ENCODE data around the gene NTN1.
A peak's percentile ranks its signal among the peaks of the same experiment; 100 is the strongest.
"Not testable (repeated sequence)": the region's sequence is repeated elsewhere in the genome, so short reads cannot be mapped to it uniquely, and the experiment has no call there.

The NTN1 gene

DNA sequence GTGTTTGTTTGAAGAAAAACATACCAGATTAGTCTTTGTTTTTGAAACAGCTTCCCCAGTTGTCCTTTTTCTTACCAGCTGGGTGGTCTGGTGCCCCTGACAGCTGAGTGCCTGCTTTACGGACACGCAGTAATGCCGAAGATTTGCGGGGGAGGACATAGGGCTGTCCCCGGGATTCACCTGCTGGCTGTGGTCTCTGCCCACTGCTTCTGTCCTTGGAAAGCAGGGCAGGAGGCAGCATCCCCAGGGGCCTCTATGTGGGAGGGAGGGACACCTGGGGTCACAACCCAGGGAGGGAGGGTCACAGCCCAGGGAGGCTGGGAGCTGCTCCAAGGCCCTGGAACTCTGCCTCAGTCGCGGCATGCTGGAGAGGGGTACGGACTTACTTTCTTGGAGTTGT is 221.7 kb downstream of the NTN1 start:
- ATAC-seq: no peak
- no peak for DNase-seq
- H3K27me3 Mint-ChIP-seq: peaks cover 2% of the 10 kb centered on the region
- no peak overlapping the region for H3K27ac Mint-ChIP-seq
- H3K4me1 Mint-ChIP-seq: peaks cover 29% of the 10 kb centered on the region
- H3K4me3 Mint-ChIP-seq: no peak overlapping the region
- H3K9me3 Mint-ChIP-seq: no peaks in the 10 kb centered on the region

DNA sequence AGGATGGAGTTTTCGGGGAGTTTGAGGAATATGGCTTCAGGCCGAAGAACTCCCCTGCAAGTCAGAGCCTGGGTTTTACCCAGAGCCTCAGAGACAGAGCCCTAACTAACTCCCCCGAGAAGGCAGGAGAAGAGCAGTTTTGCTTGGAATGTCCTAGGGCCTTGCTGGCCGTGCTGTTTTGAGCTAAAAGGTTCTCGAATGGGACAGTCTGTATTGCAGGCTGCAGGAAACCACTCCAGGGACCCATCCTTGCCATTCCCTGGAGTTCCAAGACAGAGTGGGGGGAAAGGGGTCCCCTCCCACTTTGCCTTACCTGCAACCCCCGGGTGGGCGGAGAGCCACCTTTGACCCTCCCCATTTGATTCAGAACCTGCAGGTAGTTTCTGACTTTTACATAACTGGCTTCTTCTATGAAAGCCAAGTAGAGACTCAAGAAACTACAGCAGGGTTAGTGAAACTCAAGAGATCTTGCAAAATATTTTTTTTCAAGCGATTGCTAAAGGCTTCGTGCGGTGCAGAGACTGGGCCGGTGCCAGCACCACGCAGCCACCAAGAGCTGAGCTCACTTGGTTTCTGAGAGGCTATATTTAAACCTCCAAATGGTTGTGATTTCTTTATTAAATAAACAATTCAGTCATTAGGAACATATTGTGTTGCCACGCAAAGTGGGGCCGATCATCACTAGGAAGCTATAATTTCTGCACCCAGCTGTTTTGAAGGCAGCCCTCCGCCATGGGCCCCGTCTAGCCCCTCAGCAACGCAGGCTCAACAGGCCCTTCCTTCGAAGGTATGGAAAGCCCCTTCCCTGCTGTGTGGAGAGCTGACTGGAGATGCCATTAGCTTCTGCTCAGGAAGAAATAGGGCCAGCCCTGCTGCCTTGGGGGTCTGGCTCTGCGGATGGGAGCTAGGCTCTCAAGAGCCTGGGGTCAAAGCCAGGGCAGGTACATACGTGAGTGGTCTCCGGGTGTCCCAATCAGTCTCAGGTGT is 223.0 kb downstream of the NTN1 start:
- DNase-seq (no peak), ATAC-seq (no peak)
- Mint-ChIP-seq H3K4me3 (no peak overlapping the region), H3K27me3 (no peaks in the 10 kb centered on the region), H3K27ac (no peak overlapping the region), H3K9me3 (no peaks in the 10 kb centered on the region), H3K4me1 (peaks cover 20% of the 10 kb centered on the region)

DNA sequence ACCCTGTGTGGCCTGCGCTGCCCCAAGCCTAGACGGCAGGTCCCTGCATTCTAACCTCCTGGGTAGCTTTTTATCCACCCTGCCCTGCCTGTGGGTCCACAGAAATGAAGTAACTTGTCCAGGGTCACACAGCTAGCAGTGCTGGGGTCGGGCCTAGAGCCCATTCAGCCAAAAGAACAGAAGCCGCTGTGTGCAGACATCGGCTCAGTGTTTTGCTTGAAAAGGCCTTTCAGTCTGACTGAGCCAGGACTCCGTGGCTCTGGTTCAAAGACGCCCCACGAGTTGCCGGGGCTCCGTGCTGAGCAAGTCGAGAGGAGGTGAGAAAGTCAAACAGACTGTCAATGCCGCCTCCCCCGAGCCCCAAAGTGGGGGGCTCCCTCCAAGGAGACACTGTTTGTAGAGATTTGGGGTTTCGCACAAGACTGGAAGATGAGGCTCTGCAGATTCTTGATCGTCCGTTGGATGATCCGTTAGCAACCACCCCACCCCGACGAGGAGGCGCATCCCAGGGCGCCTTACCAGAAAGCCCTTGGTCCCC is 226.2 kb downstream of the NTN1 start:
- DNase-seq (no peak), ATAC-seq (no peak)
- no peak overlapping the region for H3K4me3 Mint-ChIP-seq
- H3K9me3 Mint-ChIP-seq: no peaks in the 10 kb centered on the region
- no peaks in the 10 kb centered on the region for H3K27me3 Mint-ChIP-seq
- H3K27ac Mint-ChIP-seq: no peak overlapping the region
- H3K4me1 Mint-ChIP-seq: peaks cover 3% of the 10 kb centered on the region

DNA sequence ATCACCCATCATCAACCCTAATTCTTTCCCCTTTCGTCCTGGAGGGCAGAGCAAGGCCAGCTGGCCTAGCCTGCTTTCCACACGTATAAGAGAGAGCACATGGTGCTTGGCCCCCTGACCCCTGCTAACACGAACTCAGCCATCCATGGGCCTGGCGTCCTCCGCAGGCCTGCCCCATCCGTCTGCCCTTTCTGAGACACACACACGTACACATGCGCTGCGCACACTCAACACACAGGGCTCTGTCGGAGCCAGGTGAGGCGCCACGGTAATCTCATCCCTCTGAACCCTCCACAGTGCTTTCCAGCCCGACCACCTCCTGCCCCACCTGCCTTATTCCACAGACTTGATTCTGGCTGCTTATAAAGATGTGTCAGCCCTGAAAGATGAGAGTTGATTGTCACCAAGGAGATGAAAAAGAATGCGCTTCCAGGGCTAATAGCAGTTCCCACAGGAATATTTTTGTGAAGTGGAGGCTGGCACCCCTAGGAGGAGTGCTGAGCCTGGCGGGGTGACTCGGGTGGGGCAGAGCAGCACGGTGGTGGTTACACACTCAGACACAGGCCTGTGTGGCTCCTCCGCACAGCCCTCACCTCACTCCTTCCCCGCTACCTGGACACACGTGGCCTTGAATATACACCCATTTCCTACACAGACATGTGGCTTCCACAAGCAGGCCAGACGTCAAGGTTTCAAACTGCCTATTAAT is 228.1 kb downstream of the NTN1 start:
- H3K4me3 Mint-ChIP-seq: no peak overlapping the region
- ATAC-seq: no peak
- H3K27ac Mint-ChIP-seq: peak overlapping the region in 1 of 2 donors; percentile 48
- H3K9me3 Mint-ChIP-seq: no peaks in the 10 kb centered on the region
- peaks cover 22% of the 10 kb centered on the region for H3K4me1 Mint-ChIP-seq
- DNase-seq: no peak
- H3K27me3 Mint-ChIP-seq: no peaks in the 10 kb centered on the region

DNA sequence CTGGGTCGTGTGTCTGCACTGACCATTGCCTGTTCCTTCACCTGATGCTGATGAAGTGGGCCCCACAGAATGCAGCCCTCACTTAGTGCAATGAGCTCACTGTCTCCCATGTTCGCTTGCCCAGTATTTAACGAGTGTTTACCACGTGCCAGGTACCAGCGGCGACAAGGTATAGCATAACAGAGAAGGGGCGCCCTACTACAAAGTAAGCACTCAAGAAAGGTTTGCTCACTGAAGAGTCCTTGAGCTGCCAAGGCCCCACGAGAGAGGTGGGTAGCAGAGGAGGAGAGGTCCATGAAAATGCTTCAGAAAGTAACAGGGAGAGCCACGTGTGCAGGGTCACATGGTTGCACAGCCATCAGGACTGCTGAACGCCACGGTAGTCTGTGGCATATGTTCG is 230.0 kb downstream of the NTN1 start:
- peaks cover 26% of the 10 kb centered on the region for H3K4me1 Mint-ChIP-seq
- H3K27me3 Mint-ChIP-seq: no peaks in the 10 kb centered on the region
- DNase-seq (no peak), ATAC-seq (no peak)
- H3K9me3 Mint-ChIP-seq: no peaks in the 10 kb centered on the region
- H3K27ac Mint-ChIP-seq: peak overlapping the region in 1 of 2 donors; percentile 84
- H3K4me3 Mint-ChIP-seq: no peak overlapping the region

DNA sequence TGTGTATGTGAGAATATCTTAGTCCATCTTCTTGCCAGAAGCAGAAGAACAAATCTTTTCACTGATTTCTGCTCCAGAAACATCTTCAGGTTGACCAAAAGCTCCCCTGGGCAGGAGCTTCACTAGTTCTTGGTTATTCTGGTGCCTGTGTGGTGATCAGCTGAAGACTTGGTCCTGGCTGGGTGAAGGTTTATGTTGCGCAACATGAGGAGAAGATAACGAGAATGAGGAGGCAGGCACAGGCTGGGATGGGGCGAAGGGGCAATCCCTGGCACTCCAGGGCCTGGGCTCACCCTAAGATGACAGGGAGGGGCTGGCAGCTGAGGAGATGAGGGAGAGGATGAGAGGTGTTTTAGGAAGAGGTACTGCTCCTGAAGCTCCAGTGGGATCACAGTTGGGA is 232.0 kb downstream of the NTN1 start:
- ATAC-seq (no peak), DNase-seq (no peak)
- no peak overlapping the region for H3K4me3 Mint-ChIP-seq
- no peaks in the 10 kb centered on the region for H3K9me3 Mint-ChIP-seq
- H3K4me1 Mint-ChIP-seq: peaks cover 44% of the 10 kb centered on the region
- H3K27me3 Mint-ChIP-seq: no peaks in the 10 kb centered on the region
- peak overlapping the region in 1 of 2 donors; percentile 44 for H3K27ac Mint-ChIP-seq

DNA sequence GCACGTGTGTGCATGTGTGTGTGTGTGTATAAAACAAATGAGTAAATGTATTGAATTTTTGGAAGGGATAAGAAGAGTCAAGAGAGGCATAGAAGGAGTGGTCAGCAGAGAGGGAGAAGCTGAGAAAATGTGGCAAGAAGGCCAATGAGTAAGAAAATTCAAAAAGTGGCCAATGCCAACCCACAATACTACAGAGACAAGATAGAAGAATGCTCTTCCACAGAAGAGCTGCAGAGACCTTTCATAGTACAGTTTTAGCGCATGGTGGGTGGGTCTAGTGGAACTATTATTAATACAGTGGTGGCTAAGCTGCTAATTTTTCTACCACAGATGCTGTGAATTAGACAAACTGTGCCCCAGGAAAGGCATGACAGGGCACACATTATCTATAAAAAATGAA is 233.5 kb downstream of the NTN1 start:
- Mint-ChIP-seq H3K27ac (no peak overlapping the region), H3K4me1 (peaks cover 52% of the 10 kb centered on the region), H3K27me3 (no peaks in the 10 kb centered on the region), H3K4me3 (no peak overlapping the region), H3K9me3 (no peaks in the 10 kb centered on the region)
- DNase-seq (no peak), ATAC-seq (no peak)

DNA sequence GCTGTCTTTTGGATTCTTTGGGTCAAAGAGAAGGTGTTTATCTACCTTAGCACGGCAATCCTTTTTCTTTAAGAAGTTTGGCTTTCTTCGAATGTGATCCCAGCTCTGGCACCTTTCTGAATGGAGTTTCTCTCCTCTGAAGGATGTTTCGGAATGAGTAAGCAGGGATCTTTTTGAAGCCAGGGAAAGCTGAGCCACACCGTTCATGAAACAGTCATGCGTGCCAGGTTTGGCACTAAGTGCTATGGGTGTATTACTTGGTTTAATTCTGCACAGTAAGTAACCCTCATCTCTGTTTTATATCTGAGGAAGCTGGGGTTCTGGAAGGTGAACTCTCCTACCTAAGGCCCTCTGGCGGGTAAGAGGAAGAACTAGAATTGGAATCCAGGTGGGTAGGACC is 234.5 kb downstream of the NTN1 start:
- Mint-ChIP-seq H3K9me3 (no peaks in the 10 kb centered on the region), H3K27ac (no peak overlapping the region), H3K4me1 (peaks cover 52% of the 10 kb centered on the region), H3K4me3 (no peak overlapping the region), H3K27me3 (no peaks in the 10 kb centered on the region)
- no peak for ATAC-seq
- DNase-seq: no peak

DNA sequence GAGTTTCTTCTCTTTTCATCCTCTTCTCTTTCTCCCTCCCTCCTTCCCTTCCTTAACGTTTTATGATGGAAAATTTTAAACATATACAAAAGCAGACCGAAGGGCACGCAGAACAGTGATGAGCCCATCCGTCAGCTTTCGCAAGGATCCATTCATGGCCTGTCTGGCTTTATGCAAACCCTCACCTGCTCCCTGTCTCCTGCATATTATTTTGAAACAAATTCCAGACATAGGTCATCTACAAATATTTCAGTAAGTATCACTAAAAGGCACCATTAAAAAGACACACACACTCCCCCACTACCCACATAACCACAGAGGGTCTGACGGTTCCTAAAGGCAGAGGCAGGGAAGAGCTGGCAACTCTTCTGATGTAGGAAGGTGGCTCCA is 235.0 kb downstream of the NTN1 start:
- H3K27ac Mint-ChIP-seq: peak overlapping the region in 1 of 2 donors; percentile 38
- DNase-seq: no peak
- peaks cover 52% of the 10 kb centered on the region for H3K4me1 Mint-ChIP-seq
- H3K9me3 Mint-ChIP-seq: no peaks in the 10 kb centered on the region
- H3K27me3 Mint-ChIP-seq: no peaks in the 10 kb centered on the region
- ATAC-seq: no peak
- no peak overlapping the region for H3K4me3 Mint-ChIP-seq

DNA sequence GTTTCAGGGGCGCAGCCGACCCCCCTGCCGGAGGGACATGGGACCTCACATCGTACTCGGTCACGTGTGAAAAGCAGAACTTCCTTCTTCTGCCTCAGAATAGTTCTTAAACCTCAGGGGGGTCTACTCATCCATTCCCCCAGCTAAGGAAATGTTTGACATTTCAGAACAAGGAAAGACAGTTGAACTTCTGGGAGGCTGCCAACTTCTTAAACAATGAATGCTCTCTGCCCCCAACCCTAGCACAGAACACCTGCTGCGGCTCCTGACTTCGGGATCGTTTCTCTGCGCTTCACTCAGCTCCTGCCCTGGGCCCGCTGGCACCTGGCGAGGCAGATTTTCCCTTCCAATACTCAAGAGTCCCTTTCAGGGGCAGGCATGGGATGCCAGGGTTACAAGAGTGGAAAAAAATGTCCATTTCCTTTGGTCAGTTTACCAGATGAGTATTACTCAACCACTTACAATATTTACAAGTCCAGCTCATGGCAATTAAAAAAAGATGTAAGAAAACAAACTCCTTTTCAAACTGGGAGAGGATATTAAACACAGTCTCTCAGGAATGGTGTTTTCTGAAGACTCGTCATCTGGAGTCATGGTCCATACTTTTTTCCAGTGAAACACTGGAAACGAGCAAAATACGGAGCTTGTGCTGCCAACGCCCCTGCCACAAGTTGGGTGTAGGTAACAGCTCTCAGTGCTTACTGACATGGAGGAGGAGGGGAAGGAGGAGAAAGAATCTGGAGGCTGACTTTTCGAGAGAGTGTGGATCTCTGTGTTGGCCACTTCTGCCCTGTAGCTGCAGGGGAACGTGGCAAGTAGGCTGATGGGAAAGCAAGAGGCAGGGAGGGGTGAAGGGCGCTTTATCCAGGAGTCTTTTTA is 235.7 kb downstream of the NTN1 start:
- Mint-ChIP-seq H3K9me3 (no peaks in the 10 kb centered on the region), H3K27me3 (no peaks in the 10 kb centered on the region), H3K27ac (peak overlapping the region; percentile 38 to 39), H3K4me1 (peaks cover 52% of the 10 kb centered on the region), H3K4me3 (no peak overlapping the region)
- no peak for DNase-seq
- no peak for ATAC-seq

DNA sequence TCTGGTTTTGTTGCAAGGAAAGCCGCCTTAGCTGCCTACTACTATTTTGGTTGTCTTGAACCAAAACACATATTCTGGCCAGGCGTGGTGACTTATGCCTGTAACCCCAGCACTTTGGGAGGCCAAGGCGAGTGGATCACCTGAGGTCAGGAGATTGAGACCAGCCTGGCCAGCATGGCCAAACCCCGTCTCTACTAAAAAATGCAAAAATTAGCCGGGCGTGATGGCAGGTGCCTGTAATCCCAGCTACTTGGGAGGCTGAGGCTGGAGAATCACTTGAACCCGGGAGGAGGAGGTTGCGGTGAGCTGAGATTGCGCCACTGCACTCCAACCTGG is 236.3 kb downstream of the NTN1 start:
- peaks cover 47% of the 10 kb centered on the region for H3K4me1 Mint-ChIP-seq
- not testable (repeated sequence) for H3K27me3 Mint-ChIP-seq, H3K27ac Mint-ChIP-seq, DNase-seq, H3K4me3 Mint-ChIP-seq, H3K9me3 Mint-ChIP-seq, ATAC-seq

DNA sequence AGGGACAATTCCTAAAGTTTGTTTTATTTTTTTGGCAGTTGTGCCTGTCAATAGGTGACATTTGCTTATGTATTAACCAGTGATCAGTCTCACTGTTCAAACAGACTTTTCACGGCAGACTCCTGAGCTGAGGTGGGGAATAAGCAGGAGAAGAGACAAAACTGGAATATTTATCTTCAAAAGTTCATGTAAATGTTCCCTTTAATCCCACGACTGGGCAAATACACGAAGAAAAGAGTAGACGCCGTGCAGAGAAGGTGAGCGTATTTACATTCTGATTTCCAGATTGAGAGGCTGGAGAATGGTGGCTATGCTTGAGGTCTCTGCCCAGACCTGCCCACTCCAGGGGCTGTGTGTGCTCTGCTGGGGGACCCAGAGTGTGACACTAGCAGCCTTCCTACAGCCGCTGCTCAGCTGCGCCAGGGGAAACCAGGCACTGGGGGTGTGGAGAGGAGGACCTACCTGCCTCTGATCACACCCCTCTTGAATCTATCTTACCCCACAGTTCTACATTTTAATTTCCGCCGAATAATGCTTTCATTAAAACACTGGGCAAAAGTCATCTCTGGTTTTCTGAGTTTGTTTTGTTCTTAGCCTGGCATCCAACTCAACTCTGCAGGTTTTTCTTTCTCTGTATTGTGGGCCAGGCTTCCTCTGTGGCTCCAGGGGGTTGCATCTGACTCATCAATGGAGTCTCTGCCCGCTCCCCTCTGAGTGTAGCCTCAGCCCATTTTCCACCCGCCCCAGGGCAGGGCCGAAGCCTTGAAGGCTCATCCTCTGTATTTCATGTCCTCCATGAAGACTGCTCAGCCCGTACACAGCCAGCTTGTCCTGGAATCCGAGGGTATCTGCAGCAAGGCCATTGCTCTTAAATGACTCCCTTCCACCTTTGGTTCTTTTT is 237.1 kb downstream of the NTN1 start:
- ATAC-seq: peak; percentile 75

DNA sequence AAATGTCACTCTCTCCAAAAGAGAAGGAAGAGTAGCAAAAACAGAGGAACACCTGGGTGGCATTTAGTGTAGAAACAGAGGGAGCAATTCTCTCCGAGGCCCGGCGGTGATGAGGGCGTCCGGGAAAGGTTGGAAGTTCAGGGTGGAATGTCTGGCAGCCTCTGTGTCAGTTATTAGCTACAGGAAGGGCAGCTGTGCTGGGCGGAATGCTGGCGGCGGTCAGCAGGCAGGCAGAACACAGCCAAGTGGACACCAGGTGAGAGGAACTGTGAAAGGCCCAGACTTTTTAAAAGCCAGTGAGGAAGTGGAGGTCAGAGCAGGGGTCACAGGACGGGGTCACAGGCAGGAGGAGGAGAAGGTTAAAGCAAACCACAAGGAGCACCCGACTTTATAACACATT is 238.1 kb downstream of the NTN1 start:
- Mint-ChIP-seq H3K9me3 (no peaks in the 10 kb centered on the region), H3K27ac (no peak overlapping the region), H3K4me1 (peaks cover 29% of the 10 kb centered on the region), H3K4me3 (no peak overlapping the region), H3K27me3 (no peaks in the 10 kb centered on the region)
- no peak for ATAC-seq
- no peak for DNase-seq

More for the DNA sequence above, 237.1 kb downstream of the NTN1 start:
- peak in 1 of 2 donors; percentile 27 for DNase-seq
- peaks cover 40% of the 10 kb centered on the region for H3K4me1 Mint-ChIP-seq
- peak overlapping the region; percentile 31 to 82 for H3K27ac Mint-ChIP-seq
- H3K4me3 Mint-ChIP-seq: no peak overlapping the region
- H3K9me3 Mint-ChIP-seq: no peaks in the 10 kb centered on the region
- no peaks in the 10 kb centered on the region for H3K27me3 Mint-ChIP-seq

DNA sequence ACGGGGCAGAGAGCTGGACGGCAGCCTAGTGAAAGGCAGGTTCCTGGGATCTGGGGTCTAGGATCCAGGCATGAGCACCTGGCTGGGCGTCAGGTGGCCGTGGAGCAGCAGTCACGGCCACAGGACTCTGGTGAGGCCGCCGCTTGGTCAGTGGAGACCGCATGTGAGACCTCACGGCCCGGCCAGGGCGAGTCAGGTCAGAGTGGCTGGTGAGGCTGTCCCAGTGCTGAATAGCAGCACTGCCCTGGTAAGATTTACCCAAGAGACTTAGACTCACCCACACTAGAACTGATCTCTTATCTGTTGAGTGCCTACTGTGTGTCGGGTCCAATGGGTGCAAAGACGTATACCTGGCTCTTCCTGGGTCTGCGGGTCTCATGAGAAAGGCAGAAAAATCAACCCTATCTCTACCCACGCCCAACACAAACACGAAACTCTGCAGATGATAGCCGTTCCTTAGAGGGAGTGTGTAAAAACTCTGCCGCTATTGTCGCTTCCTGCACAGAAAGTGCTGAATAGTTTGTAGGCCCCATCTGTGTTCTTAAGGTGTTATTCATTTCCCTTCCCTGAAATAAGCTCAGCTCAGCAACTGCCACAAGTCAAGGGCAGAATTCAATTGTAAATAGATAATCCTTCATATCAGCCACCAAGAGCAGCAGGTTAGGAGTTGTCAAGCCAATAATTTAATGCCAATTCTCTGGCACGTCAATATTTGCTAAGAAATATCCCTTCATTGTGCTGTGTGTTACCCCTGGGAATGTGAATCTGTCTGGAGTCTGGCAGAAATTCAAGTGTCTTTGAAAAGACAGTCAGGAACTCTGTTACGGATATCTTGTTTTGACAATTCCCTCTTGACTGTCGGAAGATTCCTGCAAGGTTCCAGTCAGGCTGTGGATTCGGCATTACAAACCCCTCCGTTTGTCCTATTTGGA is 240.0 kb downstream of the NTN1 start:
- no peaks in the 10 kb centered on the region for H3K27me3 Mint-ChIP-seq
- ATAC-seq (no peak), DNase-seq (no peak)
- H3K4me1 Mint-ChIP-seq: peaks cover 25% of the 10 kb centered on the region
- H3K9me3 Mint-ChIP-seq: no peaks in the 10 kb centered on the region
- no peak overlapping the region for H3K4me3 Mint-ChIP-seq
- H3K27ac Mint-ChIP-seq: no peak overlapping the region
